ENCODE data around the gene HIBCH.

HIBCH gene

DNA sequence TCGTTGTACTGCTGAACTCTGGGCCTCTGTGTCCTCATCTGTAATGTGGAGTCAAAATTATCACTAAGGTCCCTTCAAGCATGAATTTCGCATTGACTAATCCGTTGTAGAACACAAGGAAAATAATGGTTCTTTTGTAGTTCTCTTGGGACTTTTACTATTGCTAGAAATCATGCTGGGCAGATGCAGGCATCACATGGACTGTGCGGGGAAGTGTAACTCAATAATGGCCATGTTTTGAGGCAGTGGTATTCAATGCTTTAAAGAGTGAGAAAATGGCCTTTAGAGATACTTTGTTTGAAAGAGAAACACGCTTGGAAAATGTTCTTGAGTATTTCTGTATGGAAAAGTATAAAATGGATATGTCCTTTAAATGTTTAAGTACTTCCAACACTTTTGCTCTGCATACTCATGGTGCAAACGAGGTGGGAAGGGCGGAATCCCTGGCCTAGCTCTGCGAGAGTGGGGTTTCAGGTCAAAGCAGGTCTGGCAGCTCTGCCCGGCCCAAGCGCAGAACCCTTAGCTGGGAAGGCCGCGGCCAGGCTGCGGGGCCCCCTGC lies 139.8 kb downstream of the HIBCH start:
- DNase-seq (ENCODE audit: low spot score): no peak
- no CpG with 5 or more reads among the region's 13 CpGs for WGBS, 2 donors (ENCODE audit: extremely low coverage in 2 of 2, insufficient read length in 2 of 2, insufficient replicate concordance in 1 of 2)

DNA sequence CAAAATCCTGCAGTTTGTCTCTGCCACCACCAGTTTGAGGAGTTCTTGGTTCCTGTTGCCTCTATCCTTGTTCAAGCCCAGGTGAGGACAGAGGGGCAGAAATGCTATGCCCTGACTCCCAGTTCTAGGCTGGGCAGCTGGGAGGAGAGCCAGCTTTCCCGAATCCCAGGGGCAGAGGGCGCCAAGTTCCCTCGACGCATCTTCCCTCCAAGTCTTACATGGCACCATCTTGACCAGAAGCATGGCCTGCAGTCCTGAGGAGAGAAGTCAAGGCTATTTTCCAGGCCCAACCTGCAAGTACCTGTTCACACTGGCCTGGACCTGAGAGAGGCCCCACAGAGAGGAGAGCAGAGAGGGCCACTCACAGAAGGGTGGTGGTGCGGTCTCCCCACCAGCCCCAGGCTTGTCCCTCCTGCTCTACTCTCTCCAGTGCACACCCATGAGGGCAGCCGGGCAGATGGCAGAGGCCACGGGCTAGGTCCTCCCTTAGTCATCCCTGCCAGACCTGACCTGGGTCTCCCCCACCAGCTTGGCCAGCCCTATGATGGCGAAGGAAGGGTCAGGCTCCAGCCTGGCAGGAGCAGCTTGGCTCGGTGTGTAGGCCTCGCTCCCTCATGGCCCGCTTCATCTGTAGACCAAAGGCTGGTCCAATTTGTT lies 141.4 kb downstream of the HIBCH start:
- H2BK12ac ChIP-seq (ENCODE audit: low read length): no peak overlapping the region
- no peak overlapping the region for H2BK5ac ChIP-seq (ENCODE audit: low read length)
- H3K9me3 ChIP-seq (replicated peaks in 1 of 2; ENCODE audit: control insufficient read depth in 2 of 2, insufficient read depth in 1 of 2, low read depth in 1 of 2, low read length in 2 of 2): peaks cover 0 to 2% of the 10 kb centered on the region in 2 donors
- no peak overlapping the region for H4K91ac ChIP-seq (ENCODE audit: low read depth, low read length, poor library complexity)
- no peak overlapping the region for H2AFZ ChIP-seq (ENCODE audit: low read length)
- H2BK120ac ChIP-seq (ENCODE audit: low read depth, low read length): no peak overlapping the region
- H3K4me2 ChIP-seq (ENCODE audit: insufficient read depth, low read length, poor library complexity, severe bottlenecking): no peak overlapping the region
- H2BK15ac ChIP-seq (ENCODE audit: low read length): peak overlapping the region; percentile 54
- no peak overlapping the region for H4K8ac ChIP-seq (ENCODE audit: low read depth, low read length)
- H3K4me1 ChIP-seq (ENCODE audit: control insufficient read depth in 2 of 2, insufficient read depth in 1 of 2, low read depth in 1 of 2, low read length in 2 of 2): peaks cover 2 to 11% of the 10 kb centered on the region in 2 donors
- H3K27me3 ChIP-seq (ENCODE audit: control insufficient read depth in 3 of 3, insufficient read depth in 3 of 3, low read depth in 1 of 3, low read length in 3 of 3): no peaks in the 10 kb centered on the region
- no peaks in the 10 kb centered on the region for H3K79me1 ChIP-seq (ENCODE audit: low read depth, low read length)
- H3K27ac ChIP-seq (replicated peaks; ENCODE audit: low read length): no peak overlapping the region
- DNase-seq (ENCODE audit: low spot score): no peak
- H3K4me3 ChIP-seq (ENCODE audit: low read length in 2 of 2): no peak overlapping the region
- H3K4ac ChIP-seq (ENCODE audit: low read length): no peak overlapping the region
- H3K36me3 ChIP-seq (replicated peaks in 1 of 2; ENCODE audit: control insufficient read depth in 2 of 2, insufficient read depth in 2 of 2, low read length in 2 of 2): no peaks in the 10 kb centered on the region
- H3K9ac ChIP-seq (ENCODE audit: low read depth, low read length, poor library complexity): no peak overlapping the region
- peak overlapping the region; percentile 95 for H2AK5ac ChIP-seq (ENCODE audit: low read depth, low read length)
- H3K14ac ChIP-seq (ENCODE audit: low read length): no peak overlapping the region
- WGBS, 2 donors (ENCODE audit: extremely low coverage in 2 of 2, insufficient read length in 2 of 2, insufficient replicate concordance in 1 of 2): no CpG with 5 or more reads among the region's 11 CpGs
- no peak overlapping the region for H3K23ac ChIP-seq (ENCODE audit: low read depth, low read length, poor library complexity)
- no peak overlapping the region for H3K18ac ChIP-seq (ENCODE audit: low read length)

More for the DNA sequence above, 139.8 kb downstream of the HIBCH start:
- Histone ChIP-seq H2BK120ac (ENCODE audit: low read depth, low read length) (no peak overlapping the region), H3K4me2 (ENCODE audit: insufficient read depth, low read length, poor library complexity, severe bottlenecking) (peak overlapping the region; percentile 97), H3K4me1 (ENCODE audit: control insufficient read depth in 2 of 2, insufficient read depth in 1 of 2, low read depth in 1 of 2, low read length in 2 of 2) (peaks cover 2 to 11% of the 10 kb centered on the region in 2 donors), H3K79me1 (ENCODE audit: low read depth, low read length) (no peaks in the 10 kb centered on the region), H3K14ac (ENCODE audit: low read length) (no peak overlapping the region), H3K4ac (ENCODE audit: low read length) (no peak overlapping the region), H2BK5ac (ENCODE audit: low read length) (no peak overlapping the region), H2AFZ (ENCODE audit: low read length) (peak overlapping the region; percentile 100), H2AK5ac (ENCODE audit: low read depth, low read length) (no peak overlapping the region), H3K9me3 (replicated peaks in 1 of 2; ENCODE audit: control insufficient read depth in 2 of 2, insufficient read depth in 1 of 2, low read depth in 1 of 2, low read length in 2 of 2) (peaks cover 0 to 2% of the 10 kb centered on the region in 2 donors), H3K18ac (ENCODE audit: low read length) (peak overlapping the region; percentile 98), H3K27me3 (ENCODE audit: control insufficient read depth in 3 of 3, insufficient read depth in 3 of 3, low read depth in 1 of 3, low read length in 3 of 3) (no peaks in the 10 kb centered on the region), H3K23ac (ENCODE audit: low read depth, low read length, poor library complexity) (peak overlapping the region; percentile 77), H2BK12ac (ENCODE audit: low read length) (no peak overlapping the region), H2BK15ac (ENCODE audit: low read length) (no peak overlapping the region), H3K4me3 (ENCODE audit: low read length in 2 of 2) (peak overlapping the region; percentile 60 to 90), H4K8ac (ENCODE audit: low read depth, low read length) (no peak overlapping the region), H4K91ac (ENCODE audit: low read depth, low read length, poor library complexity) (no peak overlapping the region), H3K9ac (ENCODE audit: low read depth, low read length, poor library complexity) (peak overlapping the region; percentile 80), H3K36me3 (replicated peaks in 1 of 2; ENCODE audit: control insufficient read depth in 2 of 2, insufficient read depth in 2 of 2, low read length in 2 of 2) (no peaks in the 10 kb centered on the region), H3K27ac (replicated peaks; ENCODE audit: low read length) (no peak overlapping the region)

DNA sequence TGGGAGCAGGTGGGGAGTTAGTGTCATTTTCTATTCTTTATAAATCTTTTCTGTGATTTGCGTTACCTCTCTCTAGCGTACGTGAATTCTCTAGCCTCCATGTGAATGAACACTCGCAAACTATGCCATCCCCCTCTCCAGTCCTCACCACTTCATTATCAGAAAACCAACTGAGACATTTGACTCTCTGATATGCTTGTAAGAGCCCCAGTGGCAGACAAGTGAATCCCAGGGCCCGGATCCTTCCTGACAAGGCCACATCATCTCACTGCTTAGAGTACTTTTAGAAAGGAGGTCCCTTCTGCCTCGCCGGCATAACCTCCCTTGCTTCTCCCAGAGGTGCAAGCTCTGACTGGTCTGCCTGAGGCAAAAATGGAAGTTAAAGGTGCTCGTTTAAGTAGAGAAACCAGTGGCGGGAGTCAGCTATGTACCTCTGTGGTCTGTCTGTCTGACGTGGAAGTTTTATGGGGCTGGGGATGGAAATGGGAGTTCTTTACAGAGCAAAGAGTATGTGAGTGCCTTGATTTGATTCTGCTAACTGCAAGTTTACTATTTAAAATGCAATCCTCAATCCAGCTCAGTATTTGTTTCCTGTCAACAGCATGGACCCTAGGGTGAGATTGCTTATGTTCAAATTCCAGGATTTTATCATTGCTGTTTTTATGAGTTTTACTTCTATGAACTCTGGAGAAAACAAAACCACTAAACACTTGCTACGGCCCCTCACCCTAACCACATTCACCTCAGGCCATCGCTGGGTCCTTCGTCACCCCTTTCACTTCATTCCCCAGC lies 142.2 kb downstream of the HIBCH start:
- no peak overlapping the region for H3K23ac ChIP-seq (ENCODE audit: low read depth, low read length, poor library complexity)
- H3K36me3 ChIP-seq (replicated peaks in 1 of 2; ENCODE audit: control insufficient read depth in 2 of 2, insufficient read depth in 2 of 2, low read length in 2 of 2): no peaks in the 10 kb centered on the region
- no peaks in the 10 kb centered on the region for H3K27me3 ChIP-seq (ENCODE audit: control insufficient read depth in 3 of 3, insufficient read depth in 3 of 3, low read depth in 1 of 3, low read length in 3 of 3)
- no CpG with 5 or more reads among the region's 13 CpGs for WGBS, 2 donors (ENCODE audit: extremely low coverage in 2 of 2, insufficient read length in 2 of 2, insufficient replicate concordance in 1 of 2)
- H2AK5ac ChIP-seq (ENCODE audit: low read depth, low read length): peak overlapping the region; percentile 95
- H3K4ac ChIP-seq (ENCODE audit: low read length): no peak overlapping the region
- H4K8ac ChIP-seq (ENCODE audit: low read depth, low read length): no peak overlapping the region
- no peak overlapping the region for H2BK12ac ChIP-seq (ENCODE audit: low read length)
- peaks cover 0 to 2% of the 10 kb centered on the region in 2 donors for H3K9me3 ChIP-seq (replicated peaks in 1 of 2; ENCODE audit: control insufficient read depth in 2 of 2, insufficient read depth in 1 of 2, low read depth in 1 of 2, low read length in 2 of 2)
- H2AFZ ChIP-seq (ENCODE audit: low read length): no peak overlapping the region
- no peaks in the 10 kb centered on the region for H3K79me1 ChIP-seq (ENCODE audit: low read depth, low read length)
- no peak overlapping the region for H3K9ac ChIP-seq (ENCODE audit: low read depth, low read length, poor library complexity)
- H4K91ac ChIP-seq (ENCODE audit: low read depth, low read length, poor library complexity): no peak overlapping the region
- H3K18ac ChIP-seq (ENCODE audit: low read length): no peak overlapping the region
- H2BK15ac ChIP-seq (ENCODE audit: low read length): no peak overlapping the region
- no peak overlapping the region for H3K4me3 ChIP-seq (ENCODE audit: low read length in 2 of 2)
- H2BK5ac ChIP-seq (ENCODE audit: low read length): no peak overlapping the region
- no peak for DNase-seq (ENCODE audit: low spot score)
- H3K14ac ChIP-seq (ENCODE audit: low read length): no peak overlapping the region
- no peak overlapping the region for H3K27ac ChIP-seq (replicated peaks; ENCODE audit: low read length)
- no peak overlapping the region for H2BK120ac ChIP-seq (ENCODE audit: low read depth, low read length)
- no peak overlapping the region for H3K4me2 ChIP-seq (ENCODE audit: insufficient read depth, low read length, poor library complexity, severe bottlenecking)
- H3K4me1 ChIP-seq (ENCODE audit: control insufficient read depth in 2 of 2, insufficient read depth in 1 of 2, low read depth in 1 of 2, low read length in 2 of 2): peaks cover 2 to 11% of the 10 kb centered on the region in 2 donors

DNA sequence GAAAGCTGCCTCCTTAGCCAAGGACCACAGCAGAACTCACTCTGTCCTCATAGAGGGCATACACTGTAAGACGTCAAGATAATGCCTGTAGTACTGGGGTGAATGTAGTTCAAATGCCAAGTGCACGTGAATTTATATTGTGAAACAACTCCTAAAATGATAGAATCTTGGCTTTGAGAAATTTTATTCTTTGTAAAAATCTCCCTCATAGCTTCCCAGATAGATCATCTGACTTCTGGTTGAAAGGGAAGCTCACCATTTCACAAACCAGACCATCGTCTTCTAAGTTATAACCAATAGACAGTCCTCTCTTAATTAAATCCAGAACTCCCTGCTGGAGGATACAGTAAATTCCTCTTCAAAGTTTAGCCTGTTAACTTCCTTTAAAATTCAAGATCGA lies 146.2 kb downstream of the HIBCH start:
- Histone ChIP-seq H3K14ac (ENCODE audit: low read length) (no peak overlapping the region), H2AK5ac (ENCODE audit: low read depth, low read length) (no peak overlapping the region), H2BK5ac (ENCODE audit: low read length) (no peak overlapping the region), H3K27ac (replicated peaks; ENCODE audit: low read length) (no peak overlapping the region), H3K4me1 (ENCODE audit: control insufficient read depth in 2 of 2, insufficient read depth in 1 of 2, low read depth in 1 of 2, low read length in 2 of 2) (no peaks in the 10 kb centered on the region), H3K79me1 (ENCODE audit: low read depth, low read length) (no peaks in the 10 kb centered on the region), H3K23ac (ENCODE audit: low read depth, low read length, poor library complexity) (no peak overlapping the region), H3K9me3 (replicated peaks in 1 of 2; ENCODE audit: control insufficient read depth in 2 of 2, insufficient read depth in 1 of 2, low read depth in 1 of 2, low read length in 2 of 2) (peaks cover 0 to 2% of the 10 kb centered on the region in 2 donors), H2BK120ac (ENCODE audit: low read depth, low read length) (no peak overlapping the region), H3K27me3 (ENCODE audit: control insufficient read depth in 3 of 3, insufficient read depth in 3 of 3, low read depth in 1 of 3, low read length in 3 of 3) (no peaks in the 10 kb centered on the region), H3K4me3 (ENCODE audit: low read length in 2 of 2) (no peak overlapping the region), H3K4me2 (ENCODE audit: insufficient read depth, low read length, poor library complexity, severe bottlenecking) (no peak overlapping the region), H3K9ac (ENCODE audit: low read depth, low read length, poor library complexity) (no peak overlapping the region), H2AFZ (ENCODE audit: low read length) (no peak overlapping the region), H2BK15ac (ENCODE audit: low read length) (no peak overlapping the region), H4K91ac (ENCODE audit: low read depth, low read length, poor library complexity) (no peak overlapping the region), H4K8ac (ENCODE audit: low read depth, low read length) (no peak overlapping the region), H3K18ac (ENCODE audit: low read length) (no peak overlapping the region), H3K36me3 (replicated peaks in 1 of 2; ENCODE audit: control insufficient read depth in 2 of 2, insufficient read depth in 2 of 2, low read length in 2 of 2) (no peaks in the 10 kb centered on the region), H2BK12ac (ENCODE audit: low read length) (no peak overlapping the region), H3K4ac (ENCODE audit: low read length) (no peak overlapping the region)
- no peak for DNase-seq (ENCODE audit: low spot score)
- no CpG with 5 or more reads among the region's 4 CpGs for WGBS, 2 donors (ENCODE audit: extremely low coverage in 2 of 2, insufficient read length in 2 of 2, insufficient replicate concordance in 1 of 2)

Data from neuronal stem cell (in vitro differentiated cells).